Measurements from ENCODE around the gene TNP1. TPM values are rescaled to one million over a fixed set of nuclear protein-coding genes. Genes with fewer than 3 reads are reported as not detected.
A peak's percentile ranks its signal among the peaks of the same experiment; 100 is the strongest.

Gene TNP1
- polyA plus RNA-seq, 1 of the 3 experiments (the other 2 are of a cell fraction): not detected

GRCh38 chr2:216827073-216827720, 32.7 kb downstream of the TNP1 start:
- POLR2A ChIA-PET: no interaction called here
- H3K4me2 ChIP-seq: 0 out of 2 replicates have a peak overlapping the region, but pooled peaks have one; percentile 23

GRCh38 chr2:216822470-216822869, 37.4 kb downstream of the TNP1 start:
- 78% methylated on average over 1 of the region's 1 CpG for WGBS (ENCODE audit: low lambda C conversion rate)
- TF ChIP-seq SIN3A (IDR thresholded peaks at IDR 0.05; ENCODE audit: borderline replicate concordance, low read depth, low read length) (no peak), TEAD4 (IDR thresholded peaks at IDR 0.05; ENCODE audit: borderline replicate concordance, insufficient read depth) (no peak), EZH2phosphoT487 (IDR thresholded peaks at IDR 0.05; ENCODE audit: borderline replicate concordance, low read depth) (no peak), RFX5 (IDR thresholded peaks at IDR 0.05; ENCODE audit: low read length) (no peak), RXRA (IDR thresholded peaks at IDR 0.05; ENCODE audit: borderline replicate concordance, low read depth) (no peak), FOSL2 (IDR thresholded peaks at IDR 0.05; ENCODE audit: borderline replicate concordance, low read depth) (no peak), GABPA (IDR thresholded peaks at IDR 0.05; ENCODE audit: low read depth) (no peak), CHD2 (IDR thresholded peaks at IDR 0.05; ENCODE audit: low read length, partially characterized antibody) (no peak), POLR2AphosphoS5 (IDR thresholded peaks at IDR 0.05; ENCODE audit: low read depth, low read length) (no peak), JUND (IDR thresholded peaks at IDR 0.05) (no peak)
- TF ChIP-seq, protein P1, sequence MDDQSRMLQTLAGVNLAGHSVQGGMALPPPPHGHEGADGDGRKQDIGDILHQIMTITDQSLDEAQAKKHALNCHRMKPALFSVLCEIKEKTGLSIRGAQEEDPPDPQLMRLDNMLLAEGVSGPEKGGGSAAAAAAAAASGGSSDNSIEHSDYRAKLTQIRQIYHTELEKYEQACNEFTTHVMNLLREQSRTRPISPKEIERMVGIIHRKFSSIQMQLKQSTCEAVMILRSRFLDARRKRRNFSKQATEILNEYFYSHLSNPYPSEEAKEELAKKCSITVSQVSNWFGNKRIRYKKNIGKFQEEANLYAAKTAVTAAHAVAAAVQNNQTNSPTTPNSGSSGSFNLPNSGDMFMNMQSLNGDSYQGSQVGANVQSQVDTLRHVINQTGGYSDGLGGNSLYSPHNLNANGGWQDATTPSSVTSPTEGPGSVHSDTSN (IDR thresholded peaks at IDR 0.05): no peak
- TF ChIP-seq, protein P2, sequence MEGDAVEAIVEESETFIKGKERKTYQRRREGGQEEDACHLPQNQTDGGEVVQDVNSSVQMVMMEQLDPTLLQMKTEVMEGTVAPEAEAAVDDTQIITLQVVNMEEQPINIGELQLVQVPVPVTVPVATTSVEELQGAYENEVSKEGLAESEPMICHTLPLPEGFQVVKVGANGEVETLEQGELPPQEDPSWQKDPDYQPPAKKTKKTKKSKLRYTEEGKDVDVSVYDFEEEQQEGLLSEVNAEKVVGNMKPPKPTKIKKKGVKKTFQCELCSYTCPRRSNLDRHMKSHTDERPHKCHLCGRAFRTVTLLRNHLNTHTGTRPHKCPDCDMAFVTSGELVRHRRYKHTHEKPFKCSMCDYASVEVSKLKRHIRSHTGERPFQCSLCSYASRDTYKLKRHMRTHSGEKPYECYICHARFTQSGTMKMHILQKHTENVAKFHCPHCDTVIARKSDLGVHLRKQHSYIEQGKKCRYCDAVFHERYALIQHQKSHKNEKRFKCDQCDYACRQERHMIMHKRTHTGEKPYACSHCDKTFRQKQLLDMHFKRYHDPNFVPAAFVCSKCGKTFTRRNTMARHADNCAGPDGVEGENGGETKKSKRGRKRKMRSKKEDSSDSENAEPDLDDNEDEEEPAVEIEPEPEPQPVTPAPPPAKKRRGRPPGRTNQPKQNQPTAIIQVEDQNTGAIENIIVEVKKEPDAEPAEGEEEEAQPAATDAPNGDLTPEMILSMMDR (IDR thresholded peaks at IDR 0.05): no peak

More at GRCh38 chr2:216827073-216827720, 32.7 kb downstream of the TNP1 start:
- Histone ChIP-seq H3F3A (replicated peaks; ENCODE audit: insufficient read depth) (no peaks in the 10 kb centered on the region), H3K27me3 (ENCODE audit: insufficient read depth) (no peaks in the 10 kb centered on the region), H3K9me3 (no peaks in the 10 kb centered on the region), H3K9me2 (no peaks in the 10 kb centered on the region), H3K36me3 (replicated peaks in 1 of 2; ENCODE audit: control insufficient read depth in 1 of 2, insufficient read depth in 2 of 2, low read length in 1 of 2) (no peaks in the 10 kb centered on the region), H3K4me1 (ENCODE audit: control insufficient read depth in 1 of 2, insufficient read depth in 2 of 2, low read depth in 1 of 2, low read length in 1 of 2) (peaks cover 7 to 12% of the 10 kb centered on the region in 2 experiments; a peak in 2 of 4 replicates), H4K20me1 (ENCODE audit: insufficient read depth) (no peaks in the 10 kb centered on the region), H2AFZ (ENCODE audit: low read depth) (no peak overlapping the region), H3K4me3 (ENCODE audit: low read depth in 2 of 2, low read length in 1 of 2) (no peak overlapping the region), H3K79me2 (ENCODE audit: insufficient read depth) (no peaks in the 10 kb centered on the region), H3K9ac (no peak overlapping the region), H3K27ac (ENCODE audit: low read depth in 2 of 2, low read length in 1 of 2) (no peak overlapping the region; a peak in 1 of 4 replicates)
- no peak for DNase-seq
- CTCF ChIA-PET: interaction anchor here (1.0 to 1.1 kb wide), 2 partner anchors 22 to 49 kb away, joined by 3 read pairs; no protein-coding TSS in a partner anchor
- TF ChIP-seq SIN3A (IDR thresholded peaks at IDR 0.05; ENCODE audit: borderline replicate concordance, low read depth, low read length) (no peak), GATA2 (CRISPR knock-in tag; IDR thresholded peaks at IDR 0.05) (no peak), NFIC (IDR thresholded peaks at IDR 0.05; ENCODE audit: borderline replicate concordance) (no peak), SMC3 (IDR thresholded peaks at IDR 0.05; ENCODE audit: low read depth, low read length) (no peak), ELF1 (IDR thresholded peaks at IDR 0.05) (no peak), MAX (IDR thresholded peaks at IDR 0.05; ENCODE audit: low read depth) (no peak), RAD21 (IDR thresholded peaks at IDR 0.05; ENCODE audit: low read length) (no peak), EP300 (IDR thresholded peaks at IDR 0.05; ENCODE audit: borderline replicate concordance in 1 of 2, low read depth in 1 of 2, low read length in 1 of 2) (no peak), POLR2AphosphoS5 (IDR thresholded peaks at IDR 0.05; ENCODE audit: low read depth, low read length) (no peak), USF2 (IDR thresholded peaks at IDR 0.05; ENCODE audit: borderline replicate concordance, low read depth, low read length) (no peak), MXI1 (IDR thresholded peaks at IDR 0.05; ENCODE audit: low read depth, low read length) (no peak), YY1 (IDR thresholded peaks at IDR 0.05; ENCODE audit: low read depth) (no peak), NRF1 (IDR thresholded peaks at IDR 0.05; ENCODE audit: low read depth, low read length) (no peak), FOXJ3 (CRISPR knock-in tag; IDR thresholded peaks at IDR 0.05) (no peak), RCOR1 (IDR thresholded peaks at IDR 0.05; ENCODE audit: low read length) (no peak), RXRA (IDR thresholded peaks at IDR 0.05; ENCODE audit: borderline replicate concordance, low read depth) (no peak), GABPA (IDR thresholded peaks at IDR 0.05; ENCODE audit: low read depth) (no peak), MEF2A (IDR thresholded peaks at IDR 0.05; ENCODE audit: borderline replicate concordance, low read depth) (no peak)
- TF ChIP-seq, protein P1 (IDR thresholded peaks at IDR 0.05): no peak
- WGBS (ENCODE audit: low lambda C conversion rate): 59% methylated on average over 6 of the region's 6 CpGs

More at GRCh38 chr2:216822470-216822869, 37.4 kb downstream of the TNP1 start:
- Histone ChIP-seq H3K79me2 (ENCODE audit: insufficient read depth) (no peaks in the 10 kb centered on the region), H3K9me3 (no peaks in the 10 kb centered on the region), H3K27me3 (ENCODE audit: insufficient read depth) (peaks cover 2% of the 10 kb centered on the region; the same call in 1 of the 2 replicates), H3K9me2 (no peaks in the 10 kb centered on the region), H3K4me3 (ENCODE audit: low read depth in 2 of 2, low read length in 1 of 2) (no peak overlapping the region), H3K36me3 (replicated peaks in 1 of 2; ENCODE audit: control insufficient read depth in 1 of 2, insufficient read depth in 2 of 2, low read length in 1 of 2) (no peaks in the 10 kb centered on the region), H3F3A (replicated peaks; ENCODE audit: insufficient read depth) (no peaks in the 10 kb centered on the region), H3K27ac (ENCODE audit: low read depth in 2 of 2, low read length in 1 of 2) (no peak overlapping the region), H2AFZ (ENCODE audit: low read depth) (no peak overlapping the region), H3K4me1 (ENCODE audit: control insufficient read depth in 1 of 2, insufficient read depth in 2 of 2, low read depth in 1 of 2, low read length in 1 of 2) (peaks cover 5 to 6% of the 10 kb centered on the region in 2 experiments; a peak in 2 of 4 replicates), H4K20me1 (ENCODE audit: insufficient read depth) (no peaks in the 10 kb centered on the region), H3K9ac (no peak overlapping the region), H3K4me2 (no peak overlapping the region)
- CTCF ChIA-PET: no interaction called here
- no peak for DNase-seq
- POLR2A ChIA-PET: no interaction called here

Data from SK-N-SH (cell line).